ENCODE measurements around the gene SGPP1. TPM values are rescaled to one million over a fixed set of nuclear protein-coding genes. Genes with fewer than 3 reads are reported as not detected.

SGPP1 gene
- total and polyA plus RNA-seq, 2 of the 8 experiments (the other 6 are each of a cell fraction or from before 2014, with no cell fraction given), result 5.7 to 8.1 TPM

- Histone ChIP-seq H3K14ac (ENCODE audit: insufficient read length) (no peak overlapping the region), H3K18ac (ENCODE audit: extremely low read depth, low read length) (no peak overlapping the region), H2AFZ (ENCODE audit: low read length) (peak overlapping the region; percentile 72), H3K4me2 (ENCODE audit: insufficient read depth in 1 of 2, low read depth in 2 of 2, low read length in 2 of 2) (no peak overlapping the region), H3K27ac (ENCODE audit: low read depth, low read length) (no peak overlapping the region), H2BK5ac (ENCODE audit: low read depth, low read length) (no peak overlapping the region), H3K79me1 (ENCODE audit: low read depth, low read length) (no peaks in the 10 kb centered on the region), H3K79me2 (ENCODE audit: control insufficient read depth in 1 of 2, insufficient read depth in 2 of 2, low read length in 2 of 2) (no peaks in the 10 kb centered on the region), H4K5ac (ENCODE audit: insufficient read length, low read depth, low read length) (no peak overlapping the region), H3K4me1 (replicated peaks in 1 of 4; ENCODE audit: control insufficient read depth in 3 of 4, insufficient read depth in 4 of 4, low read length in 3 of 4) (peaks cover 0 to 3% (median 0%) of the 10 kb centered on the region in 4 experiments; a peak in 2 of 7 replicates), H3K27me3 (replicated peaks in 1 of 4; ENCODE audit: control insufficient read depth in 3 of 4, extremely low read depth in 1 of 4, insufficient read depth in 3 of 4, low read length in 3 of 4) (no peaks in the 10 kb centered on the region), H4K20me1 (replicated peaks in 1 of 2; ENCODE audit: control insufficient read depth in 1 of 2, insufficient read depth in 2 of 2, low read length in 2 of 2) (no peaks in the 10 kb centered on the region), H3K56ac (replicated peaks; ENCODE audit: insufficient read length, low read depth, low read length) (no peak overlapping the region), H3K23me2 (ENCODE audit: low read depth, low read length) (no peaks in the 10 kb centered on the region), H3K9ac (replicated peaks in 1 of 4; ENCODE audit: extremely low read depth in 1 of 4, low read depth in 3 of 4, low read length in 3 of 4) (no peak overlapping the region), H3K4ac (replicated peaks; ENCODE audit: insufficient read length, low read depth, low read length) (no peak overlapping the region), H2BK120ac (replicated peaks; ENCODE audit: low read depth, low read length) (no peak overlapping the region), H2BK15ac (ENCODE audit: low read length) (no peak overlapping the region), H4K8ac (ENCODE audit: extremely low read depth, insufficient read depth, low read length) (no peak overlapping the region), H2BK20ac (ENCODE audit: low read length) (no peak overlapping the region), H4K91ac (replicated peaks; ENCODE audit: insufficient read length, low read length) (no peak overlapping the region), H3K23ac (ENCODE audit: insufficient read length) (no peak overlapping the region), H2AK5ac (ENCODE audit: low read depth, low read length) (no peak overlapping the region), H3K4me3 (ENCODE audit: extremely low read depth in 1 of 4, insufficient read depth in 2 of 4, low read depth in 3 of 4, low read length in 4 of 4) (no peak overlapping the region), H3K36me3 (ENCODE audit: control insufficient read depth in 2 of 4, insufficient read depth in 4 of 4, low read length in 3 of 4) (no peaks in the 10 kb centered on the region), H2BK12ac (ENCODE audit: low read depth, low read length) (no peak overlapping the region), H3K9me3 (ENCODE audit: insufficient read depth in 2 of 2, low read depth in 1 of 2, low read length in 1 of 2) (no peaks in the 10 kb centered on the region)
- no peak for TF ChIP-seq SIRT6 (IDR thresholded peaks at IDR 0.05; ENCODE audit: low read length)
- TF ChIP-seq USF2 (IDR thresholded peaks at IDR 0.05; ENCODE audit: low read length), result 0 out of 2 replicates have a peak, but pooled peaks have one; percentile 20
- TF ChIP-seq BRCA1 (IDR thresholded peaks at IDR 0.05; ENCODE audit: low read depth, low read length), result no peak
- no peak for TF ChIP-seq CREB1 (IDR thresholded peaks at IDR 0.05)
- no peak for TF ChIP-seq JUN (IDR thresholded peaks at IDR 0.05; ENCODE audit: low read depth, low read length)
- ChIA-PET POLR2A (ENCODE audit: partially characterized antibody) (no interaction called here), CTCF (ENCODE audit: partially characterized antibody) (interaction anchor here (0.6 to 1.1 kb wide), 3 partner anchors 9 to 315 kb away, joined by 3 to 4 read pairs (median 4); no protein-coding TSS in a partner anchor)
- WGBS, 2 experiments (ENCODE audit: extremely low coverage in 1 of 2, insufficient coverage in 1 of 2, insufficient read length in 1 of 2, insufficient replicate concordance in 2 of 2, low coverage in 1 of 2, low lambda C conversion rate in 2 of 2, missing lambda C conversion rate in 1 of 2), result 87% methylated on average over 4 of the region's 4 CpGs; no CpG with 5 or more reads in 1 of the 2 experiments
- FAIRE-seq, result no peak
- no peak for DNase-seq (ENCODE audit: low read depth in 1 of 2, low spot score in 2 of 2)
Measured at GRCh38 chr14:63745858-63746425, 18.1 kb upstream of the SGPP1 start.
